GM12801 (cell line): Measurements from ENCODE around the gene ESPN.

Experiments
- CTCF ChIP-seq: IDR thresholded peaks from one replicate; pipeline ENCODE4 v1.5.1; 2011; ENCODE audit warnings: control low read depth; ENCODE audit not compliant: insufficient read length; ENCODE audit errors: extremely low read depth

Gene ESPN

GRCh38 chr1:6506210-6507036 is 81.8 kb downstream of the ESPN start:
- no peak for TF ChIP-seq CTCF

- TF ChIP-seq CTCF: no peak
Measured at GRCh38 chr1:6507037-6507428, 82.5 kb downstream of the ESPN start.

GRCh38 chr1:6507461-6507911 is 82.9 kb downstream of the ESPN start:
- TF ChIP-seq CTCF: no peak

- no peak for TF ChIP-seq CTCF
Measured at GRCh38 chr1:6508154-6508815, 83.7 kb downstream of the ESPN start.

GRCh38 chr1:6508816-6509189 is 84.2 kb downstream of the ESPN start:
- TF ChIP-seq CTCF: no peak

GRCh38 chr1:6509220-6509918 is 84.8 kb downstream of the ESPN start:
- no peak for TF ChIP-seq CTCF

GRCh38 chr1:6509919-6510291 is 85.3 kb downstream of the ESPN start:
- TF ChIP-seq CTCF: no peak
